Neutrophil (primary cell): ENCODE results near the gene SORCS2.

Experiments used
- H3K27ac ChIP-seq: fragments of 200-600 bp; sonication (generic); 2 replicates; pipeline ENCODE4 v1.5.1; 2016; ENCODE audit warnings: mild to moderate bottlenecking, moderate library complexity
- H3K27me3 ChIP-seq: fragments of 200-600 bp; sonication (generic); 2 replicates; pipeline ENCODE4 v1.6.0; 2016; ENCODE audit warnings: mild to moderate bottlenecking
- H3K36me3 ChIP-seq: fragments of 200-600 bp; sonication (generic); 2 replicates; pipeline ENCODE4 v1.5.1; 2017
- H3K4me1 ChIP-seq, 2 experiments: fragments of 200-600 bp in 1 of 2; sonication (generic) in 1 of 2; 1 replicate in 1 of 2; 2 replicates in 1 of 2; pipeline versions ENCODE4 v1.5.1 to v1.6.1; 2013 to 2016; ENCODE audit warnings: low read depth in 1 of 2, low read length in 1 of 2, mild to moderate bottlenecking in 1 of 2, moderate library complexity in 1 of 2; ENCODE audit not compliant: control insufficient read depth in 1 of 2, insufficient read depth in 1 of 2
- H3K4me3 ChIP-seq, 2 experiments: fragments of 200-600 bp in 1 of 2; sonication (generic) in 1 of 2; 1 replicate in 1 of 2; 2 replicates in 1 of 2; pipeline ENCODE4 v1.5.1; 2013 to 2016; ENCODE audit warnings: low read depth in 1 of 2, low read length in 1 of 2, mild to moderate bottlenecking in 1 of 2, moderate library complexity in 1 of 2
- H3K9me3 ChIP-seq: fragments of 200-600 bp; sonication (generic); 2 replicates; pipeline ENCODE4 v1.5.1; 2016
- TF ChIP-seq, protein P1 (sequence below): fragments of 200-600 bp; sonication (generic); IDR thresholded peaks from 2 replicates; pipeline ENCODE4 v1.5.1; 2016; ENCODE audit warnings: antibody characterized with exemption

Gene SORCS2

DNA sequence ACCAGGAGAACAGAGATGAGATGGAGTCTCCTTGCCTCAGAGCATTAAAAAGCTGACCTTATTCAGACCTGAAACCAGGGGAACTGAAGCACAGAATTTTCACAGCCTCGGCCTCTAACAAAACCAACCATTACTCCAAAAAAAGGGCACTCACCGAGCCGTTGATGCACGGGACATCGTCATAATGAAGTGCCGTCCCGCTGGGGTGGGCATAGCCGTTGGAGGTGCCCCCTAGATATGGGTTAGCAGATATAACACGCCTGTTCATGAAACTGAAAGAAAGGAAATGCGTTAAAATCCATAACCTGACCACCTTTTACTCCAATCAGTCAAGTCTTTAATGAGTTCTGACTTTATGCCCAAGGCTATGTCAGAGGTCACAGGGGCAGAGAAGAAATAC lies 593.7 kb downstream of the SORCS2 start:
- H3K36me3 ChIP-seq, result peaks cover 27% of the 10 kb centered on the region
- H3K27ac ChIP-seq, result no peak overlapping the region
- H3K9me3 ChIP-seq, result no peaks in the 10 kb centered on the region
- H3K4me3 ChIP-seq, result no peak overlapping the region
- TF ChIP-seq, protein P1, sequence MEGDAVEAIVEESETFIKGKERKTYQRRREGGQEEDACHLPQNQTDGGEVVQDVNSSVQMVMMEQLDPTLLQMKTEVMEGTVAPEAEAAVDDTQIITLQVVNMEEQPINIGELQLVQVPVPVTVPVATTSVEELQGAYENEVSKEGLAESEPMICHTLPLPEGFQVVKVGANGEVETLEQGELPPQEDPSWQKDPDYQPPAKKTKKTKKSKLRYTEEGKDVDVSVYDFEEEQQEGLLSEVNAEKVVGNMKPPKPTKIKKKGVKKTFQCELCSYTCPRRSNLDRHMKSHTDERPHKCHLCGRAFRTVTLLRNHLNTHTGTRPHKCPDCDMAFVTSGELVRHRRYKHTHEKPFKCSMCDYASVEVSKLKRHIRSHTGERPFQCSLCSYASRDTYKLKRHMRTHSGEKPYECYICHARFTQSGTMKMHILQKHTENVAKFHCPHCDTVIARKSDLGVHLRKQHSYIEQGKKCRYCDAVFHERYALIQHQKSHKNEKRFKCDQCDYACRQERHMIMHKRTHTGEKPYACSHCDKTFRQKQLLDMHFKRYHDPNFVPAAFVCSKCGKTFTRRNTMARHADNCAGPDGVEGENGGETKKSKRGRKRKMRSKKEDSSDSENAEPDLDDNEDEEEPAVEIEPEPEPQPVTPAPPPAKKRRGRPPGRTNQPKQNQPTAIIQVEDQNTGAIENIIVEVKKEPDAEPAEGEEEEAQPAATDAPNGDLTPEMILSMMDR, result no peak
- H3K27me3 ChIP-seq, result no peaks in the 10 kb centered on the region
- no peaks in the 10 kb centered on the region for H3K4me1 ChIP-seq

DNA sequence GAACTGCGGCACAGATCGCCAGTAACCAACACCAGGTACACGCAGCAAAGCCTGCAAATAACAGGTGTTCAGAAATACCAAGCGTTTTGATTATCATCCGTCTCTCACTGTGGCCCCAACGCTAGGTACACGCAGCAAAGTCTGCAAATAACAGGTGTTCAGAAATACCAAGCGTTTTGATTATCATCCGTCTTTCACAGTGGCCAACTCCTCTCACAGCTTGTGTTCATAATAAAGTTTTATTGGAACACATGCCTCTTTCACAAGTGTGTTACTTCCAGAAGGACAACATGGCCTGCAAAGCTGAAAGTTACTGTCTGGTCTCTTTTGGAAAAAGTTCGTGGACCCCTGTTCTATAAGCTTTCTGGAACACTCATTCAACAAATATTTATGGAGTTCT lies 594.2 kb downstream of the SORCS2 start:
- Histone ChIP-seq H3K4me1 (no peaks in the 10 kb centered on the region), H3K27me3 (no peaks in the 10 kb centered on the region), H3K36me3 (peaks cover 28% of the 10 kb centered on the region), H3K27ac (no peak overlapping the region), H3K4me3 (no peak overlapping the region), H3K9me3 (no peaks in the 10 kb centered on the region)
- TF ChIP-seq, protein P1, result no peak

DNA sequence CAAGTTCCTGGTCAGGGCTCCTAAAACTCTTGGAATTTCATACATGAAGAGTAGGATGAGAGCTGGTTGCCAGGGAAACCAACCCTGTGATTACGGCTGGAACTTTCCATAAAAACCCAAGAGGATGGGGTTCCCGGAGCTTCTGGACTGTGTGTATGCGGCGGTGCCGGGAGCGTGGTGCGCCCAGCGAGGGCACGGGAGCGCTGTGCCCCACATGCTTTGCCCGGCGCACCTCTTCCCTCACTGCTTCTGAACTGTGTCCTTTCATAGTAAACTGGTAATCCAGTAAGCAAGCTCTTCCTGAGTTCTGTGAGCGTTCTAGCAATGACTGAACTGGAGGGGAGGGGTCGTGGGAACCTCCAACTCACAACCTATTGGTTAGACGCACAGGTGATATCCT lies 594.7 kb downstream of the SORCS2 start:
- Histone ChIP-seq H3K9me3 (no peaks in the 10 kb centered on the region), H3K36me3 (peaks cover 31% of the 10 kb centered on the region), H3K4me3 (no peak overlapping the region), H3K27ac (no peak overlapping the region), H3K4me1 (no peaks in the 10 kb centered on the region), H3K27me3 (no peaks in the 10 kb centered on the region)
- TF ChIP-seq, protein P1, result no peak

DNA sequence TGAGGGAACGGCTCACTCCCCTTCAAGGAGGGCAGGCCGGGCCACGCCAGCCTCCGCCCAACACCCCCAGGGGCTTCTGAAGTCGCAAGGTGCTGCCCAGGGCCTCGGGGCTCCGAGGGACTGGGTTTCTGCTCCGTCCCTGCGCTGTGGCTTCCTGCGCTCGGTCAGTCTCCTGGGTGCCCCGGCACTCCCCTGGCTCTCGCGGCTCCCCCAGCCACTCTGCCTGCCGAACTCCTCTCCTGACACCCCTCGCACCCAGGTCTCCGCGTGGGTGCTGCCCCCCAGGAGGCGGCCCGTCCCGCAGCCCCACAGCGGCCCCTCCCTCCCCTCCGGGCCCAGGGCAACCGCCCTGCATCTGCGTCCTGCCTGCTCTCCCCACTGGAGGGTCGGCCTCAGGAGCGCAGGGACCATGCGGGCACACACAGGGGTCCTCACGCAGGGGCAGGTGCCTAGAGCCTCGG lies 595.4 kb downstream of the SORCS2 start:
- Histone ChIP-seq H3K27ac (no peak overlapping the region), H3K27me3 (no peaks in the 10 kb centered on the region), H3K9me3 (no peaks in the 10 kb centered on the region), H3K4me3 (no peak overlapping the region), H3K36me3 (peaks cover 33% of the 10 kb centered on the region), H3K4me1 (no peaks in the 10 kb centered on the region)
- TF ChIP-seq, protein P1, result no peak

DNA sequence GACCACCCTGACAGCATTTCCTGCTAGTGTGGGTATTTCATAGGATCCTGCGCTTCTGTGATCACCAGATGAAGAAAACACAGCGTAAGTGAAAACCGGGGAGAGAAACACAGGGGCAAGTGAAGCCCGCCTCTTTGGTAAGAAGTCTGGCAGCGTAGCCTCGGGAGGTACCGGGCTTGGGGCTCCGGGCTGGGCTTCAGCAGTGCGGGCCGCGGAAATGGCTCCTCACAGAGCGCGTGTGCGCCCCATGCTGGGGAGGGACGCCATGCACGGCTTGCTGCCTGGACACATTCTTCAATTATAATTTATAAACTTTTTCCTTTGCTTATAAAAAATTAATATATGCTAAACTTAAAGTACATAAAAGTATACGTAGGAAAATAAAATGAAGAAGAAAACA lies 595.9 kb downstream of the SORCS2 start:
- H3K27me3 ChIP-seq, result no peaks in the 10 kb centered on the region
- no peaks in the 10 kb centered on the region for H3K4me1 ChIP-seq
- TF ChIP-seq, protein P1, result no peak
- H3K9me3 ChIP-seq, result no peaks in the 10 kb centered on the region
- no peak overlapping the region for H3K4me3 ChIP-seq
- H3K36me3 ChIP-seq, result peaks cover 37% of the 10 kb centered on the region
- no peak overlapping the region for H3K27ac ChIP-seq
